B cell (primary cell): Measurements from ENCODE around the gene STYK1. TPM values are rescaled to one million over a fixed set of nuclear protein-coding genes. Genes with fewer than 3 reads are reported as not detected.

Experiments
- ATAC-seq: fragments of 200-7000 bp; cut with Tn5 transposase; one replicate; pipeline ENCODE4 v1.10.0; 2021; ENCODE audit warnings: low read depth, mild to moderate bottlenecking, moderate number of reproducible peaks, moderate library complexity
- CTCF ChIA-PET: fragments of 350-600 bp; sonication (Branson Sonifier 250); formaldehyde crosslinking; loops from one replicate; lab custom pipeline; 2021; ENCODE audit warnings: antibody characterized with exemption, inconsistent platforms; lab: Charles Lee
- POLR2A ChIA-PET: fragments of 350-600 bp; sonication (Branson Sonifier 250); formaldehyde crosslinking; loops from one replicate; lab custom pipeline; 2021; ENCODE audit warnings: antibody characterized with exemption; lab: Charles Lee
- DNase-seq: peaks from one replicate; pipeline ENCODE4 v3.0.0; 2013
- H2AFZ ChIP-seq: 2 replicates; pipeline ENCODE4 v1.6.1; 2012; ENCODE audit warnings: mild to moderate bottlenecking, low read depth, low read length; ENCODE audit not compliant: insufficient read depth, poor library complexity, severe bottlenecking
- H3K27ac ChIP-seq, 2 donors: 1 replicate in 1 of 2; 2 replicates in 1 of 2; pipeline ENCODE4 v1.5.1; 2012 to 2013; ENCODE audit warnings: low read length in 2 of 2, mild to moderate bottlenecking in 2 of 2, moderate library complexity in 1 of 2
- H3K27me3 ChIP-seq, 4 experiments: fragments of 200-600 bp in 1 of 4; sonication (generic) in 1 of 4; replicated peaks in 1 of 4; 1 replicate in 2 of 4; 2 replicates in 2 of 4; pipeline versions ENCODE4 v1.6.1 to v1.7.0; 2013 to 2016; ENCODE audit warnings: low read length in 3 of 4, mild to moderate bottlenecking in 2 of 4, mixed read lengths in 1 of 4, moderate library complexity in 1 of 4; ENCODE audit not compliant: insufficient read depth in 4 of 4, control insufficient read depth in 3 of 4; ENCODE audit errors: control extremely low read depth in 1 of 4
- H3K36me3 ChIP-seq, 2 experiments: replicated peaks in 1 of 2; 1 replicate in 1 of 2; 2 replicates in 1 of 2; pipeline versions ENCODE4 v1.6.1 to v1.7.1; 2013; ENCODE audit warnings: low read length in 1 of 2; ENCODE audit not compliant: insufficient read depth in 2 of 2, control insufficient read depth in 1 of 2; ENCODE audit errors: control extremely low read depth in 1 of 2, extremely low read depth in 1 of 2
- H3K4me1 ChIP-seq, 2 donors: fragments of 200-600 bp in 1 of 2; sonication (generic) in 1 of 2; 1 replicate in 1 of 2; 2 replicates in 1 of 2; pipeline versions ENCODE4 v1.5.1 to v1.6.1; 2013 to 2017; ENCODE audit warnings: low read length in 2 of 2; ENCODE audit not compliant: control insufficient read depth in 2 of 2, insufficient read depth in 2 of 2
- H3K4me2 ChIP-seq: replicated peaks from 2 replicates; pipeline ENCODE3; 2012; ENCODE audit warnings: mild to moderate bottlenecking, low read depth, low read length; ENCODE audit not compliant: poor library complexity, severe bottlenecking
- H3K4me3 ChIP-seq, 5 experiments: fragments of 200-600 bp in 1 of 5; sonication (generic) in 1 of 5; 1 replicate in 3 of 5; 2 replicates in 2 of 5; pipeline versions ENCODE4 v1.5.1 to v1.7.0; 2011 to 2016; ENCODE audit warnings: low read length in 4 of 5, mild to moderate bottlenecking in 4 of 5, low read depth in 2 of 5, control low read depth in 1 of 5, moderate library complexity in 1 of 5; ENCODE audit not compliant: insufficient read depth in 1 of 5; ENCODE audit errors: control extremely low read depth in 1 of 5, extremely low read depth in 1 of 5
- H3K79me2 ChIP-seq: fragments of 200-600 bp; sonication (generic); one replicate; pipeline ENCODE4 v1.6.0; 2016; ENCODE audit warnings: low read length; ENCODE audit not compliant: control insufficient read depth, insufficient read depth
- H3K9ac ChIP-seq: fragments of 200-600 bp; sonication (generic); 2 replicates; pipeline ENCODE4 v1.6.1; 2017; ENCODE audit warnings: mild to moderate bottlenecking, low read length, moderate library complexity
- H3K9me3 ChIP-seq, 3 donors: one replicate each; pipeline versions ENCODE4 v1.6.1 to v1.7.1; 2013; ENCODE audit warnings: low read length in 2 of 3; ENCODE audit not compliant: control insufficient read depth in 2 of 3, insufficient read depth in 1 of 3; ENCODE audit errors: control extremely low read depth in 1 of 3
- H4K20me1 ChIP-seq: 2 replicates; pipeline ENCODE4 v1.6.0; 2012; ENCODE audit warnings: mild to moderate bottlenecking, low read length; ENCODE audit not compliant: insufficient read depth, control insufficient read depth, poor library complexity, severe bottlenecking
- H3K27ac Mint-ChIP-seq: one replicate; pipeline ENCODE4 v1.8.0; 2021; ENCODE audit warnings: mixed read lengths
- H3K27me3 Mint-ChIP-seq: one replicate; pipeline ENCODE4 v1.8.0; 2021; ENCODE audit warnings: mixed read lengths
- H3K4me1 Mint-ChIP-seq: one replicate; pipeline ENCODE4 v1.8.0; 2021; ENCODE audit warnings: mixed read lengths
- H3K4me3 Mint-ChIP-seq: one replicate; pipeline ENCODE4 v1.8.0; 2021; ENCODE audit warnings: mixed read lengths
- H3K9me3 Mint-ChIP-seq: one replicate; pipeline ENCODE4 v1.8.0; 2022; ENCODE audit warnings: mixed read lengths; ENCODE audit not compliant: insufficient read depth
- CTCF ChIP-seq: fragments of 200-600 bp; IDR thresholded peaks from one replicate; pipeline ENCODE4 v1.8.0; 2022; ENCODE audit warnings: antibody characterized with exemption, mild to moderate bottlenecking
- EZH2 ChIP-seq: IDR thresholded peaks from 2 replicates; pipeline ENCODE4 v1.6.1; 2012; ENCODE audit warnings: borderline replicate concordance, low read depth, mild to moderate bottlenecking, moderate library complexity, low read length; ENCODE audit not compliant: insufficient read depth, poor library complexity, severe bottlenecking
- WGBS: methylation state at CpG from one replicate; pipeline ENCODE4 v1.1.5; 2013; ENCODE audit warnings: missing lambda C conversion rate; ENCODE audit not compliant: insufficient coverage; 5-methylcytosine and 5-hydroxymethylcytosine counted together
- intact Hi-C: fragments of 100-400 bp; cut with micrococcal nuclease; formaldehyde crosslinking; loops from one replicate; pipeline ENCODE4 v1.10.0; 2022
- polyA plus RNA-seq: library from polyadenylated mRNA; depleted of rRNA; stranded (reverse); fragments of >200 nt; gene quantifications from 2 replicates; pipeline ENCODE4 v1.2.3, GENCODE V29; 2012
- total RNA-seq, 2 donors: library from RNA; stranded (reverse); fragments of 120-200 nt in 1 of 2; gene quantifications; 1 replicate in 1 of 2; 2 replicates in 1 of 2; pipeline versions ENCODE4 v1.2.3 to v1.2.4, GENCODE V29; 2013 to 2022

STYK1 gene
- total and polyA plus RNA-seq, 2 donors (not counting 1 experiment from before 2014, with no cell fraction given): not detected

DNA sequence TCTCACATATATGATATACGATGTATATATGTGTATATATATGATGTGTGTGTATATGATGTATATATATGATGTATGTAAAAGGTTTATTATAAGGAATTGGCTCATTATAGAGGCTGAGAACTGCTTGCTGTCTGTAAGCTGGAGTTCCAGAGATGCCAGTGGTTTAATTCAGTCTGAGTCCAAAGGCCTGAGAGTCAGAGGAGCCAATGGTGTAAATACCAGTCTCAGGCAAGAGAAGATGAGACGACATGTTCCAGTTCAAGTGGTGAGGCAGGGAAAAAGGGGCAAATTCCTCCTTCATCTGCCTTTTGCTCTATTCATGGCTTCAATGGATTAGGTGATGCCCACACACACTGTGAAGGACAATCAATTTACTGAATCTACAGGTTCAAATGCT is 17.1 kb upstream of the STYK1 start:
- intact Hi-C loops: no loop called here
- H2AFZ ChIP-seq: no peak overlapping the region
- no peaks in the 10 kb centered on the region for H3K27me3 ChIP-seq
- no peak for TF ChIP-seq EZH2
- no peak for TF ChIP-seq CTCF
- H3K4me2 ChIP-seq: no peak overlapping the region
- H4K20me1 ChIP-seq: no peaks in the 10 kb centered on the region
- no peak for ATAC-seq
- H3K36me3 ChIP-seq: no peaks in the 10 kb centered on the region
- no peak overlapping the region for H3K4me3 ChIP-seq
- no peaks in the 10 kb centered on the region for H3K79me2 ChIP-seq
- DNase-seq: no peak
- Mint-ChIP-seq H3K27ac (no peak overlapping the region), H3K9me3 (peaks cover 3% of the 10 kb centered on the region), H3K4me3 (no peak overlapping the region), H3K27me3 (peaks cover 6% of the 10 kb centered on the region), H3K4me1 (no peaks in the 10 kb centered on the region)
- H3K9ac ChIP-seq: no peak overlapping the region
- POLR2A ChIA-PET: no interaction called here
- H3K4me1 ChIP-seq: no peaks in the 10 kb centered on the region
- 100% methylated on average over 1 of the region's 2 CpGs for WGBS
- H3K27ac ChIP-seq: no peak overlapping the region
- peaks cover 0 to 5% (median 0%) of the 10 kb centered on the region in 3 donors for H3K9me3 ChIP-seq
- CTCF ChIA-PET: no interaction called here

- no peak overlapping the region for H3K4me3 ChIP-seq
- DNase-seq (no peak), ATAC-seq (no peak)
- no peak overlapping the region for H3K27ac Mint-ChIP-seq
- intact Hi-C loops: no loop called here
- no peaks in the 10 kb centered on the region for H3K4me1 ChIP-seq
- H3K79me2 ChIP-seq: no peaks in the 10 kb centered on the region
- WGBS: 100% methylated on average over 1 of the region's 2 CpGs
- H3K9ac ChIP-seq: no peak overlapping the region
- H3K4me1 Mint-ChIP-seq: no peaks in the 10 kb centered on the region
- H3K27me3 ChIP-seq: no peaks in the 10 kb centered on the region
- peaks cover 16% of the 10 kb centered on the region for H3K27me3 Mint-ChIP-seq
- no peak overlapping the region for H3K4me2 ChIP-seq
- H3K36me3 ChIP-seq: no peaks in the 10 kb centered on the region
- H3K27ac ChIP-seq: no peak overlapping the region
- no peaks in the 10 kb centered on the region for H4K20me1 ChIP-seq
- TF ChIP-seq EZH2 (no peak), CTCF (no peak)
- H2AFZ ChIP-seq: no peak overlapping the region
- H3K4me3 Mint-ChIP-seq: no peak overlapping the region
- peaks cover 3% of the 10 kb centered on the region for H3K9me3 Mint-ChIP-seq
- H3K9me3 ChIP-seq: peaks cover 0 to 5% (median 0%) of the 10 kb centered on the region in 3 donors
- CTCF ChIA-PET: no interaction called here
- POLR2A ChIA-PET: no interaction called here
These were observed 15.3 kb upstream of the STYK1 start for GRCh38 chr12:10689146-10689545.
